HUES48 (cell line): Measurements from ENCODE around the gene CTNNA1.

Source experiments
- H3K27ac ChIP-seq: one replicate; pipeline ENCODE4 v1.7.0; 2013; ENCODE audit warnings: low read depth, low read length, inconsistent platforms
- H3K27me3 ChIP-seq: 2 replicates; pipeline ENCODE4 v1.6.1; 2013; ENCODE audit warnings: mild to moderate bottlenecking, low read length; ENCODE audit not compliant: control insufficient read depth, insufficient read depth
- H3K36me3 ChIP-seq: 2 replicates; pipeline ENCODE4 v1.6.1; 2013; ENCODE audit warnings: low read length; ENCODE audit not compliant: control insufficient read depth, insufficient read depth
- H3K4me1 ChIP-seq: 2 replicates; pipeline ENCODE4 v1.6.1; 2013; ENCODE audit warnings: mild to moderate bottlenecking, low read length; ENCODE audit not compliant: control insufficient read depth, insufficient read depth
- H3K4me3 ChIP-seq: 2 replicates; pipeline ENCODE4 v1.5.1; 2013; ENCODE audit warnings: mild to moderate bottlenecking, low read depth, low read length
- H3K9ac ChIP-seq: 2 replicates; pipeline ENCODE4 v1.6.1; 2013; ENCODE audit warnings: mild to moderate bottlenecking, low read depth, low read length, moderate library complexity
- H3K9me3 ChIP-seq: 2 replicates; pipeline ENCODE4 v1.6.1; 2013; ENCODE audit warnings: low read length; ENCODE audit not compliant: control insufficient read depth, insufficient read depth

The CTNNA1 gene

GRCh38 chr5:138876811-138877210, 123.6 kb downstream of the CTNNA1 start:
- no peaks in the 10 kb centered on the region for H3K9me3 ChIP-seq

GRCh38 chr5:138878437-138879235, 125.4 kb downstream of the CTNNA1 start:
- no peak overlapping the region; the same call in 1 of the 2 replicates for H3K4me3 ChIP-seq

More at GRCh38 chr5:138876811-138877210, 123.6 kb downstream of the CTNNA1 start:
- H3K4me3 ChIP-seq = no peak overlapping the region
- H3K36me3 ChIP-seq = no peaks in the 10 kb centered on the region
- peaks cover 60% of the 10 kb centered on the region for H3K4me1 ChIP-seq
- H3K27me3 ChIP-seq = no peaks in the 10 kb centered on the region
- no peak overlapping the region for H3K27ac ChIP-seq
- H3K9ac ChIP-seq = no peak overlapping the region

GRCh38 chr5:138883211-138883610, 130.0 kb downstream of the CTNNA1 start:
- Histone ChIP-seq H3K9me3 (no peaks in the 10 kb centered on the region), H3K27me3 (no peaks in the 10 kb centered on the region), H3K27ac (peak overlapping the region; percentile 91), H3K4me1 (peaks cover 48% of the 10 kb centered on the region), H3K36me3 (peaks cover 23% of the 10 kb centered on the region), H3K9ac (no peak overlapping the region), H3K4me3 (no peak overlapping the region; the same call in 1 of the 2 replicates)

More at GRCh38 chr5:138878437-138879235, 125.4 kb downstream of the CTNNA1 start:
- Histone ChIP-seq H3K9ac (no peak overlapping the region), H3K36me3 (no peaks in the 10 kb centered on the region), H3K27me3 (no peaks in the 10 kb centered on the region), H3K9me3 (no peaks in the 10 kb centered on the region), H3K27ac (no peak overlapping the region), H3K4me1 (peaks cover 59% of the 10 kb centered on the region)

- H3K36me3 ChIP-seq = peaks cover 32% of the 10 kb centered on the region
- peak overlapping the region; percentile 91 for H3K27ac ChIP-seq
- H3K9me3 ChIP-seq = peaks cover 4% of the 10 kb centered on the region; the same call in 1 of the 2 replicates
- peaks cover 43% of the 10 kb centered on the region for H3K4me1 ChIP-seq
- H3K27me3 ChIP-seq = no peaks in the 10 kb centered on the region
- H3K9ac ChIP-seq = peak overlapping the region; percentile 33; the same call in 1 of the 2 replicates
- H3K4me3 ChIP-seq = peak overlapping the region; percentile 32
Observed at GRCh38 chr5:138884094-138884493, 130.9 kb downstream of the CTNNA1 start.

- Histone ChIP-seq H3K36me3 (peaks cover 37% of the 10 kb centered on the region), H3K27ac (peak overlapping the region; percentile 91), H3K9ac (no peak overlapping the region), H3K9me3 (peaks cover 8% of the 10 kb centered on the region), H3K4me1 (peaks cover 43% of the 10 kb centered on the region), H3K27me3 (no peaks in the 10 kb centered on the region), H3K4me3 (peak overlapping the region; percentile 32)
Observed at GRCh38 chr5:138884554-138884953, 131.3 kb downstream of the CTNNA1 start.

- H3K36me3 ChIP-seq = peaks cover 60% of the 10 kb centered on the region
- no peak overlapping the region for H3K27ac ChIP-seq
- H3K4me3 ChIP-seq = no peak overlapping the region
- H3K9ac ChIP-seq = no peak overlapping the region
- no peaks in the 10 kb centered on the region for H3K27me3 ChIP-seq
- peaks cover 23% of the 10 kb centered on the region for H3K9me3 ChIP-seq
- H3K4me1 ChIP-seq = peaks cover 13% of the 10 kb centered on the region
Observed at GRCh38 chr5:138889994-138890393, 136.8 kb downstream of the CTNNA1 start.

- Histone ChIP-seq H3K27ac (no peak overlapping the region), H3K36me3 (peaks cover 60% of the 10 kb centered on the region), H3K4me1 (peaks cover 6% of the 10 kb centered on the region), H3K9ac (no peak overlapping the region), H3K27me3 (no peaks in the 10 kb centered on the region), H3K9me3 (peaks cover 23% of the 10 kb centered on the region), H3K4me3 (no peak overlapping the region)
Observed at GRCh38 chr5:138890644-138891043, 137.4 kb downstream of the CTNNA1 start.

- Histone ChIP-seq H3K36me3 (peaks cover 31% of the 10 kb centered on the region), H3K4me1 (no peaks in the 10 kb centered on the region), H3K4me3 (no peak overlapping the region), H3K9me3 (0 out of 2 replicates have a peak, but pooled peaks cover 2% of the 10 kb centered on the region), H3K9ac (no peak overlapping the region), H3K27me3 (no peaks in the 10 kb centered on the region), H3K27ac (no peak overlapping the region)
Observed at GRCh38 chr5:138895918-138896317, 142.7 kb downstream of the CTNNA1 start.

GRCh38 chr5:138898299-138898698, 145.1 kb downstream of the CTNNA1 start:
- H3K9ac ChIP-seq = no peak overlapping the region
- 0 out of 2 replicates have a peak, but pooled peaks cover 4% of the 10 kb centered on the region for H3K4me1 ChIP-seq
- H3K27ac ChIP-seq = no peak overlapping the region
- peaks cover 32% of the 10 kb centered on the region for H3K36me3 ChIP-seq
- no peak overlapping the region for H3K4me3 ChIP-seq
- no peaks in the 10 kb centered on the region for H3K9me3 ChIP-seq
- no peaks in the 10 kb centered on the region for H3K27me3 ChIP-seq

- Histone ChIP-seq H3K4me1 (0 out of 2 replicates have a peak, but pooled peaks cover 4% of the 10 kb centered on the region), H3K27me3 (no peaks in the 10 kb centered on the region), H3K4me3 (no peak overlapping the region), H3K9me3 (no peaks in the 10 kb centered on the region), H3K27ac (no peak overlapping the region), H3K36me3 (peaks cover 36% of the 10 kb centered on the region), H3K9ac (no peak overlapping the region)
Observed at GRCh38 chr5:138898742-138899141, 145.5 kb downstream of the CTNNA1 start.

- Histone ChIP-seq H3K4me3 (no peak overlapping the region), H3K27ac (no peak overlapping the region), H3K9ac (no peak overlapping the region), H3K4me1 (0 out of 2 replicates have a peak, but pooled peaks cover 4% of the 10 kb centered on the region), H3K36me3 (peaks cover 52% of the 10 kb centered on the region), H3K27me3 (no peaks in the 10 kb centered on the region), H3K9me3 (no peaks in the 10 kb centered on the region)
Observed at GRCh38 chr5:138900281-138900965, 147.2 kb downstream of the CTNNA1 start.
